ENCODE results near the gene ZSCAN29. TPM values are rescaled to one million over a fixed set of nuclear protein-coding genes. Genes with fewer than 3 reads are reported as not detected.

ZSCAN29 gene
- polyA plus RNA-seq, 1 donor (not counting 4 experiments of a cell fraction or from before 2014, with no cell fraction given): 9.7 TPM

DNA sequence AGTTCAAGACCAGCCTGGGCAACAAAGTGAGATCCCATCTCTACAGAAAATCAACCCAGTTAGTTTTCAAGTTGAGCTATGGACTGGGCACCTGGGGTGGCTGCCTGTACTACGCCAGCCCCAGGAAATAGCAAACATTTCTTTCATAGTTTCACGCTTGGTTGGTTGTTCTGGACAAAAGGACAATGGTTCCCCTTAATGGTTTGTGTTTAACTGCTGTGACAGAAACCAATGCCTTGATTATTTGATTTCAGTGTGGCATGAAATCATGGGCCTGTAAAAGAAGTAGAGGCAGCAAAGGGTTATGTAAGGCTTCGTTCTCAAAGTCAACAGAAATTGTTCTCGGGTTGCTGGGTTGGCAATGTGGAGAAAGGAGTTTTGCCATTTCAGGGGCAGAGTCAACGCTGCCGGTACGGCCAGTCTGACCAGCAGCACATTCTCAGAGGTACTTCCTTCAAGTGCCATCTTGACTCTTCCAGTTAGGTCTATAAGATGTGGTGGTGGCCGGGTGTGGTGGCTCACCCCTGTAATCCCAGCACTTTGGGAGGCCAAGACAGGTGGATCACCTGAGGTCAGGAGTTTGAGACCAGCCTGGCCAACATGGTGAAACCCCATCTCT, 53.2 kb downstream of the ZSCAN29 start:
- Histone ChIP-seq H4K20me1 (ENCODE audit: control insufficient read depth, extremely low read depth, insufficient read depth, low read length) (no peaks in the 10 kb centered on the region), H3K79me2 (ENCODE audit: control insufficient read depth, insufficient read depth, low read length) (no peaks in the 10 kb centered on the region), H3K36me3 (ENCODE audit: control insufficient read depth in 2 of 2, extremely low read depth in 1 of 2, insufficient read depth in 2 of 2, low read length in 2 of 2) (no peaks in the 10 kb centered on the region), H2AFZ (ENCODE audit: control insufficient read depth, low read length) (no peak overlapping the region), H3K9me3 (ENCODE audit: control insufficient read depth, low read depth, low read length) (no peaks in the 10 kb centered on the region), H3K9ac (ENCODE audit: control insufficient read depth, extremely low read depth, insufficient read depth, low read length) (no peak overlapping the region), H3K4me3 (ENCODE audit: control insufficient read depth in 2 of 3, extremely low read depth in 1 of 3, insufficient read depth in 2 of 3, low read depth in 1 of 3, low read length in 3 of 3) (no peak overlapping the region), H3K9me1 (ENCODE audit: control insufficient read depth, extremely low read depth, insufficient read depth, low read length) (no peaks in the 10 kb centered on the region), H3K27ac (ENCODE audit: control insufficient read depth, insufficient read depth, low read length) (no peak overlapping the region), H3K4me2 (ENCODE audit: control insufficient read depth, extremely low read depth, insufficient read depth, low read depth, low read length) (no peak overlapping the region), H3K4me1 (ENCODE audit: control insufficient read depth, extremely low read depth, insufficient read depth, low read length) (no peaks in the 10 kb centered on the region), H3K27me3 (ENCODE audit: control insufficient read depth, extremely low read depth, insufficient read depth, low read length) (peaks cover 10% of the 10 kb centered on the region)
- dilution Hi-C loops (cut with MboI; ENCODE audit: extremely low pct_ligation_motif_present, low sequenced_read_pairs): no loop called here
- FAIRE-seq: no peak
- TF ChIP-seq EZH2 (IDR thresholded peaks at IDR 0.05; ENCODE audit: low read length): no peak
- TF ChIP-seq, protein P1, sequence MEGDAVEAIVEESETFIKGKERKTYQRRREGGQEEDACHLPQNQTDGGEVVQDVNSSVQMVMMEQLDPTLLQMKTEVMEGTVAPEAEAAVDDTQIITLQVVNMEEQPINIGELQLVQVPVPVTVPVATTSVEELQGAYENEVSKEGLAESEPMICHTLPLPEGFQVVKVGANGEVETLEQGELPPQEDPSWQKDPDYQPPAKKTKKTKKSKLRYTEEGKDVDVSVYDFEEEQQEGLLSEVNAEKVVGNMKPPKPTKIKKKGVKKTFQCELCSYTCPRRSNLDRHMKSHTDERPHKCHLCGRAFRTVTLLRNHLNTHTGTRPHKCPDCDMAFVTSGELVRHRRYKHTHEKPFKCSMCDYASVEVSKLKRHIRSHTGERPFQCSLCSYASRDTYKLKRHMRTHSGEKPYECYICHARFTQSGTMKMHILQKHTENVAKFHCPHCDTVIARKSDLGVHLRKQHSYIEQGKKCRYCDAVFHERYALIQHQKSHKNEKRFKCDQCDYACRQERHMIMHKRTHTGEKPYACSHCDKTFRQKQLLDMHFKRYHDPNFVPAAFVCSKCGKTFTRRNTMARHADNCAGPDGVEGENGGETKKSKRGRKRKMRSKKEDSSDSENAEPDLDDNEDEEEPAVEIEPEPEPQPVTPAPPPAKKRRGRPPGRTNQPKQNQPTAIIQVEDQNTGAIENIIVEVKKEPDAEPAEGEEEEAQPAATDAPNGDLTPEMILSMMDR (optimal IDR thresholded peaks at IDR 0.05 in 1 of 3, IDR thresholded peaks at IDR 0.05 in 1 of 3, conservative IDR thresholded peaks at IDR 0.05 in 1 of 3; ENCODE audit: extremely low read depth in 1 of 3, insufficient read depth in 2 of 3, low read length in 3 of 3): no peak
- no peak for DNase-seq (ENCODE audit: low read depth, low spot score)

DNA sequence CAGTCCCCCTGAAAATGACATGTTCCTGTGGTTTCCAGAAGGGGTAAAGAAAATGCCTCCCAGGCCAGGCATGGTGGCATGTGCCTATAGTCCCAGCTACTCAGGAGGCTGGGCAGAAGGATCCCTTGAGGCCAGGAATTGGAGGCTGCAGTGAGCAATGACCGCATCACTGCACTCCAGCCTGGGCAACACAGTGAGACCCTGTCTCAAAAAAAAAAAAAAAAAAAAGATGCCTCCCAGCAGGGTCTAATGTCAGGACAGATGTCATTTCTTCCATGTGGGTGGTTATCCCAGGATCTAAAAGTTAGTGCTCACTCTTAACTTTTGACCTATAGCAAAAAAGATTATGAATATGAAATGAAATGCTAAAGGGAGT, 53.9 kb downstream of the ZSCAN29 start:
- no peak overlapping the region for H3K9ac ChIP-seq (ENCODE audit: control insufficient read depth, extremely low read depth, insufficient read depth, low read length)
- no peaks in the 10 kb centered on the region for H3K9me1 ChIP-seq (ENCODE audit: control insufficient read depth, extremely low read depth, insufficient read depth, low read length)
- no peak overlapping the region for H3K27ac ChIP-seq (ENCODE audit: control insufficient read depth, insufficient read depth, low read length)
- no peak for FAIRE-seq
- peaks cover 10% of the 10 kb centered on the region for H3K27me3 ChIP-seq (ENCODE audit: control insufficient read depth, extremely low read depth, insufficient read depth, low read length)
- no peak for DNase-seq (ENCODE audit: low read depth, low spot score)
- H3K36me3 ChIP-seq (ENCODE audit: control insufficient read depth in 2 of 2, extremely low read depth in 1 of 2, insufficient read depth in 2 of 2, low read length in 2 of 2): no peaks in the 10 kb centered on the region
- TF ChIP-seq EZH2 (IDR thresholded peaks at IDR 0.05; ENCODE audit: low read length): no peak
- TF ChIP-seq, protein P1 (optimal IDR thresholded peaks at IDR 0.05 in 1 of 3, IDR thresholded peaks at IDR 0.05 in 1 of 3, conservative IDR thresholded peaks at IDR 0.05 in 1 of 3; ENCODE audit: extremely low read depth in 1 of 3, insufficient read depth in 2 of 3, low read length in 3 of 3): no peak
- H3K79me2 ChIP-seq (ENCODE audit: control insufficient read depth, insufficient read depth, low read length): no peaks in the 10 kb centered on the region
- no peaks in the 10 kb centered on the region for H3K4me1 ChIP-seq (ENCODE audit: control insufficient read depth, extremely low read depth, insufficient read depth, low read length)
- no peak overlapping the region for H3K4me3 ChIP-seq (ENCODE audit: control insufficient read depth in 2 of 3, extremely low read depth in 1 of 3, insufficient read depth in 2 of 3, low read depth in 1 of 3, low read length in 3 of 3)
- no peak overlapping the region for H3K4me2 ChIP-seq (ENCODE audit: control insufficient read depth, extremely low read depth, insufficient read depth, low read depth, low read length)
- H4K20me1 ChIP-seq (ENCODE audit: control insufficient read depth, extremely low read depth, insufficient read depth, low read length): no peaks in the 10 kb centered on the region
- H2AFZ ChIP-seq (ENCODE audit: control insufficient read depth, low read length): no peak overlapping the region
- dilution Hi-C loops (cut with MboI; ENCODE audit: extremely low pct_ligation_motif_present, low sequenced_read_pairs): no loop called here
- no peaks in the 10 kb centered on the region for H3K9me3 ChIP-seq (ENCODE audit: control insufficient read depth, low read depth, low read length)

All from keratinocyte (primary cell).